RCC 7860 (cell line): ENCODE data around the gene SOX18.

Experiments
- DNase-seq: peaks from one replicate; pipeline ENCODE4 v3.0.0-alpha.2; 2015; ENCODE audit warnings: low spot score
- FAIRE-seq: peaks from 2 replicates; lab custom pipeline; 2012; peaks lifted over from hg19 to GRCh38; lab: Jason Lieb, UNC

SOX18 gene

DNA sequence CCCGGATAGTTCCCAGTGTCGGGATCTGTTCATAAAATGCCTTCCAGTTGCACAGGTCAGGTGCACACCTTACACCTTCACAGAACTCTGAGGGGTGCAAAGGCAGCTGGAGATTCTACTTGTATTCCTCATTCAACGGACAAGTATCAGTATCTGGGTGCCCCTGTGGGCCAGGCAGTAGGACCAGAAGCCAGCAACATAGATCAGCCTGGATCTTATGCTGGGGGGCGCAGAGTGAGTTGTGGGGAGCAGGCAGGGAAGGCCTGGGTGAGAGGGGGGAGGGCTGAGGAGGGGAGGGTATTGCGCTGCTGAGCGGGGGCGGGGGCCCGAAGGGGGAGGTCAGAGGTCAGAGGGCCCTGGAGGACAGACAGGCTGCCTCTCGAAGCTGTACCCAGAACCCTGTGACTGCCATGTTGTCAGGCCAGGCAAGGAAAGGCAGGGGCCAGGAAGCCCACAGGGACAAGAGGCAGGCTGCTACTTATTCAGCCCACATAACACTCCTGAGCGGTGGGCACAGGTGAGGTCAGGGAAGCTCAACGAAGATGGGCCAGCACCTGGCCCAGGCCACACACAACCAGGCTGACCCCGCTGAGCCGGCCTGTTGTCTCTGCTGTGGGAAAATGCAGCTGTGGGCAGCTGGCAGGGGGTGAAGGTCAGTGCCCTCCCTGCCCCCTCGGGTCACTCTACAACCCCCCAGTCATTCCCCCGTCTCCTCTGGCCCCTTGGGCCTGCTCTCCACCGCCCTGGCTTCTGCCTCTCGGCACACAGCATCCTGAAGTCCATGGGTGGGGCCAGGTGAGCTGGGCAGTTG, 31.6 kb upstream of the SOX18 start:
- FAIRE-seq = no peak

GRCh38 chr20:64080013-64080812, 30.8 kb upstream of the SOX18 start, which contains the start of gene OPRL1:
Gene OPRL1 (plus strand): TSS chr20:64080082. CDS start chr20:64092721, 12,639 bp downstream.
- FAIRE-seq = no peak
- no peak for DNase-seq

More for the DNA sequence above, 31.6 kb upstream of the SOX18 start:
- DNase-seq = no peak

GRCh38 chr20:64079273-64080012, 30.0 kb upstream of the SOX18 start, which contains the start of gene RGS19:
Gene RGS19 (minus strand): TSS chr20:64079518. CDS start chr20:64076886, 2,632 bp downstream.
- DNase-seq (peak; percentile 42), FAIRE-seq (no peak)

- FAIRE-seq = no peak
- no peak for DNase-seq
These were observed 29.5 kb upstream of the SOX18 start for GRCh38 chr20:64078934-64079272.

DNA sequence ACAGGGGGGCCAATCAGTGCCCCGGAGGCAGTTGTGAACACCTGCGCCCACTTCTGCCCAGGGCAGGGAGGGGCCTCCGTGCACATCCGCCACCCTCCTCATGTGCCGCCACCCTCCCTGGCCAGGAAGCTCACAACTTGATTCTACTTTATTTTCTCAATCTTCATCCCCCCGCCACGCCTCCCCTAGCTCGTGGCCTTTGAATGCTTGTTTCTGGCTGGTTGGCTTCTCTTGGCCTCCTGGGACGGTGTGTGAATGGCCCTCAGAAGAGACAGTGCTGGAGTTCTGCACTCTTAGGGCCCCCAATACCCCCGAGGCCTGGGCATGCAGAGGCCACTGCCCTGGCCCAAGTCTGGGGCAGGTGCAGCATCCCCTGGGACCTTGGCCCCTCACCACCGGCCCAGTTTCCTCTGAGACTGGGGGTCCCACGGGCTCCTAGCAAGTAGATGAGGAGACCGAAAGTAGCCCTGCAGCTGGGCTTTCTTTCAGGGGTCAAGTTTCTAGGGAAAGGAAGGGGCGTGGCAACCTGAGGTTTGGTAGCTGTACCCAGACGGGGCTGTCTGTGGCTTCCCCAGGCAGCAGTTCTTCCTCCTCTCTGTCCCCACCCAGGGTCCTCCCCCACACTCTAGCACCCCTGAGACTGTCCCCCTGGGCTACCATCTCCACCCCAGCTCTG, 28.6 kb upstream of the SOX18 start:
- no peak for FAIRE-seq
- DNase-seq = no peak

DNA sequence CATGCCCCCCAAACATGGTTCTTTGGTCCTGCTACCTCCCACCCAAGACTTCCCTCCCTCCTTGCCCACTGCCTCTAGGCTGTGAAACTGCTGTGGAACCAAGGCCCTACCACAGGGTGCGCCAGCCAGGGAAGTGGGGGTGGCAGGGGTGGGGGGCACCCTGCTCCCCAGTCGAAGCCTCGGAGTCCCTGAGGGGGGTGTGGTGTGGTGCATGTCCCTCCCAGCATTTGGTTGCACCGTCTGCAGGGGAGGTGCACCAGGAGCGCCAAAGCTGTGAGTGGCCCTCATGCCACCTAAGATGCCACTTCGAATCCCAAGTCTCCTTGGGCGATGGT, 28.1 kb upstream of the SOX18 start:
- DNase-seq = no peak
- no peak for FAIRE-seq

- no peak for DNase-seq
- FAIRE-seq = no peak
These were observed 27.7 kb upstream of the SOX18 start for GRCh38 chr20:64077094-64077493.

GRCh38 chr20:64076061-64076997, 26.9 kb upstream of the SOX18 start:
- no peak for DNase-seq
- no peak for FAIRE-seq

GRCh38 chr20:64075556-64075955, 26.1 kb upstream of the SOX18 start:
- no peak for DNase-seq
- FAIRE-seq = no peak

- DNase-seq (no peak), FAIRE-seq (no peak)
These were observed 25.5 kb upstream of the SOX18 start for GRCh38 chr20:64074963-64075362.

DNA sequence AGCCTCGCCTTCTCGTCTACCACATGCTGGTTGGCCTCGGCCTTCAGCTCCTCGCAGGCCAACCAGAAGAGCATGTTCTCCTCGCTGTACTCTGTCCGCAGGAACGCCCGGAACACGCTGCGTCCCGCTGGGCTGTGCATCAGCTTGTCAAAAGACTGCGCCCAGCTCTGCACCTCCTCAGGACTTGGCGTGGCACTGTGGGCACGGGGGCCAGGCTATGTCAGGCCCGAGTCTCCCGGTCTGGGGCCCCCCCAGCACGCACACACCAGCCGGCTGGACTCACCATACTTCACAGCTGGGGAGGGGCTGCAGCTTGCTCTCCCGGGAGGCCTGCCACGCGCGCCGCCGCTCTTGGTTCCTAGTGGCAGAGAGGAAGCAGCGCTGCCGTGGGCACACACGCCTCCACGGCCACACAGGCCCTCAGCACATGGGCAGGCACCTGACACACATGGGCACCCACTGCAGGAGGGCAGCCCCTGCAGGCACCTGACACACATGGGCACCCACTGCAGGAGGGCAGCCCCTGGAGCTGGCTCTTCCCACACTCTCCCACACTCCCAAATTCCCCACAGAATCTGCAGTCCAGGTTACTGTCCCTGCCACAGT, 24.8 kb upstream of the SOX18 start:
- DNase-seq (no peak), FAIRE-seq (no peak)

DNA sequence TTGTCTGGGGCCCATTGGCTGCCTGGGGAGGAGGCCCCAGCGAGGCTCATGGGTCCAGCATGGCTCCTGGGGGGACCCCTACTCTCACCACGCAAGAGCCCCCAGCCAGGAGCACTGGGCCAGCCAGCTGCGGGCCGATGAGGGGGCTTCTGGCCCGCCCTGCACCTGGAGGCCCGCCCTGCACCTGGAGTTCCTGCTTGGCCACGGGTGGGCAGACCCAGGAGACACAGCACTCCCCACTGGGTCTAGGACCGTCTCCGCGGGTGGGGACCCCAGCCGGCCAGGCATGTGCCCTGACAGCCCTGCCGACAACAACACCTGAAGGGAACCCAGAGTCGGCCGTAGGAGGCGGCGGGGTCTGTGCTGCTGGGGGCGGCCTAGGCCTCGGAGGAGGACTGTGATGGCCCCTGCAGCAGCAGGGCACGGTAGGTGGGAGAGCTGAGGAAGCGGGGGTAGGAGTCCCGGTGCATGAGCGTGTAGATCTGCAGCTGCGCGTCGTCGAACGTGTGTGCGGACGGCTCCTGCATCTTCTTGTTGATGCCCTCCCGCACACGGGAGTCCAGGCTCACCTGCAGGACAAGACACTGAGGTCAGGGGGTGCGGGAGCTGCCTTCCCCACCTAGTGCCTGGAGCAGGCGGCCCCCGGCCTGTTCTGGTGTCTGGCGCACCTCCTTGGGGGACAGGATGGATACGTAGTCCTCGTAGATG, 24.2 kb upstream of the SOX18 start:
- DNase-seq = no peak
- no peak for FAIRE-seq

GRCh38 chr20:64072498-64073063, 23.1 kb upstream of the SOX18 start:
- DNase-seq = no peak
- FAIRE-seq = no peak

DNA sequence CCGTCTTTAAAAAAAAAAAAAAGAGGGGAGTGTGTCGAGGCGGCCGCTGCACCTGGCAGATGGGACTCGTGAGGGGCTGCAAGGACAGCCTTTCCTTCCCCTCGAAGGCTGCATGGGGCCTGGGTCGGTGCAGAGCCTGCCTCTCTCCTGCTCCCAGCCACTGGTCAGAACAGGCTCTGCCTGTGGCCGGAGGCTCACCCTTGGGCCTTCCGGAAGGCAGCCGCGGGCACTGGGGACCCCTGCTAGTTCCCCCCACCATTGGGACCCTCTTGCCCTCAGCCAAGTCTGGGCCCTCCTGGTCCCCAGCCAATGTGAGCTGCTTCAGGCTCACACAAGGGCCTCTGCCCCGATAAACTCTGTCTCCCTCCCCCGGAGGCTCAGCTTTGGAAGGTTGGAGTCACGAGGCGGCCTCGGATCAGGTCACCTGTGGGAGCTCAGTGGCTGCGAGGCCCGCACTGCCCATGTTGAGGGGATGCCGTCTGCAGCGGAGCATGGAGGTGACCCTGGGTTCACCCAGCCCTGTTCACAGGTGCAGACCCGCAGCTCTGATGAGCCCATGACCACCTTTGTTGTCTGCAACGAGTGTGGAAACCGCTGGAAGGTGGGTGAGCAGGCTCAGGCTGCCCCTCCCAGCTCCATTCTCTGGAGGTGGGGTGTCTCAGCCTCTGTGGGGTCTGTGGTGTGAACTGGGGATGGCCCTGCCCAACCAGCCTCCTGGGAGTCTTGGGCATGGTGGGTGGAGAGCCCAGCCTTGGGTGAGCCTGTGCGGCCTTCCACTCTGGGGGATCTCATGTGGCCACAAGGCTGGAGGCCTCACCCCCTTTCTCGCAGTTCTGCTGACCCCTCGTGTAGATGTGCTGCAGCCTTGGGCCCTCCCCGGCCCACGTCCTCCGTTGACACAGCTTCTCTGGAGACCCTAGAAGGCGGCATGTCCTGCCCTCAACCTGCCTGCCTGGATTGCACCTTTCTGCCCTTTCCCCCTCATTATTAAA, 22.2 kb upstream of the SOX18 start:
- no peak for FAIRE-seq
- no peak for DNase-seq

- DNase-seq = no peak
- no peak for FAIRE-seq
These were observed 21.0 kb upstream of the SOX18 start for GRCh38 chr20:64070244-64070993.

- no peak for FAIRE-seq
- peak; percentile 19 for DNase-seq
These were observed 20.3 kb upstream of the SOX18 start for GRCh38 chr20:64069614-64070243.
